T-cell (primary cell): ENCODE measurements around the gene LRATD1. TPM values are rescaled to one million over a fixed set of nuclear protein-coding genes. Genes with fewer than 3 reads are reported as not detected.

Experiments used
- ATAC-seq, 4 experiments: fragments of 200-7000 bp in 3 of 4; fragments of 150-1000 bp in 1 of 4; cut with Tn5 transposase; replicated peaks in 1 of 4; 1 replicate in 3 of 4; 2 replicates in 1 of 4; pipeline ENCODE4 v1.10.0; 2021; ENCODE audit warnings: moderate library complexity in 3 of 4, mild to moderate bottlenecking in 2 of 4, moderate number of reproducible peaks in 1 of 4
- CTCF ChIA-PET, 2 donors: fragments of 300-600 bp; sonication (Branson Sonifier 250); formaldehyde crosslinking; loops; one replicate each; lab custom pipeline; 2022; ENCODE audit warnings: antibody characterized with exemption in 2 of 2; lab: Charles Lee
- POLR2A ChIA-PET, 2 donors: fragments of 300-600 bp; sonication (Branson Sonifier 250); formaldehyde crosslinking; loops; one replicate each; lab custom pipeline; 2022; ENCODE audit warnings: antibody characterized with exemption in 2 of 2; lab: Charles Lee
- DNase-seq, 35 experiments: peaks; one replicate each; pipeline versions ENCODE4 v3.0.0 to v3.0.0-alpha.2; 2013 to 2023
- H3K27ac ChIP-seq: one replicate; pipeline ENCODE4 v1.5.1; 2013; ENCODE audit warnings: low read length
- H3K27me3 ChIP-seq, 2 experiments: replicated peaks in 1 of 2; 1 replicate in 1 of 2; 2 replicates in 1 of 2; pipeline versions ENCODE4 v1.6.1 to v1.7.0; 2013; ENCODE audit warnings: low read length in 1 of 2, mixed read lengths in 1 of 2; ENCODE audit not compliant: control insufficient read depth in 2 of 2, insufficient read depth in 2 of 2; ENCODE audit errors: extremely low read depth in 1 of 2
- H3K36me3 ChIP-seq, 2 donors: 1 replicate in 1 of 2; 2 replicates in 1 of 2; pipeline versions ENCODE4 v1.6.1 to v1.7.0; 2013; ENCODE audit warnings: low read length in 1 of 2; ENCODE audit not compliant: control insufficient read depth in 2 of 2, insufficient read depth in 1 of 2; ENCODE audit errors: extremely low read depth in 1 of 2
- H3K4me1 ChIP-seq, 2 experiments: 1 replicate in 1 of 2; 2 replicates in 1 of 2; pipeline versions ENCODE4 v1.6.1 to v1.7.0; 2013; ENCODE audit warnings: low read length in 2 of 2, mixed read lengths in 1 of 2; ENCODE audit not compliant: insufficient read depth in 2 of 2, control insufficient read depth in 1 of 2; ENCODE audit errors: extremely low read depth in 1 of 2
- H3K4me3 ChIP-seq, 2 donors: 1 replicate in 1 of 2; 2 replicates in 1 of 2; pipeline versions ENCODE4 v1.5.1 to v1.7.0; 2013; ENCODE audit warnings: mild to moderate bottlenecking in 2 of 2, low read length in 1 of 2, moderate library complexity in 1 of 2; ENCODE audit not compliant: control insufficient read depth in 1 of 2; ENCODE audit errors: extremely low read depth in 1 of 2
- H3K9me3 ChIP-seq: 2 replicates; pipeline ENCODE4 v1.7.0; 2013
- H3K27ac Mint-ChIP-seq, 2 donors: one replicate each; pipeline ENCODE4 v1.8.0; 2020 to 2021; ENCODE audit warnings: mild to moderate bottlenecking in 2 of 2, mixed read lengths in 2 of 2
- H3K27me3 Mint-ChIP-seq, 2 donors: one replicate each; pipeline ENCODE4 v1.8.0; 2021 to 2022; ENCODE audit warnings: mixed read lengths in 2 of 2
- H3K36me3 Mint-ChIP-seq: one replicate; pipeline ENCODE4 v1.8.0; 2021; ENCODE audit warnings: mixed read lengths
- H3K4me1 Mint-ChIP-seq, 3 donors: one replicate each; pipeline ENCODE4 v1.8.0; 2020 to 2022; ENCODE audit warnings: mixed read lengths in 3 of 3, mild to moderate bottlenecking in 1 of 3
- H3K4me3 Mint-ChIP-seq, 3 donors: one replicate each; pipeline ENCODE4 v1.8.0; 2020 to 2022; ENCODE audit warnings: mild to moderate bottlenecking in 3 of 3, mixed read lengths in 3 of 3, moderate library complexity in 3 of 3
- H3K9me3 Mint-ChIP-seq, 3 donors: one replicate each; pipeline ENCODE4 v1.8.0; 2020 to 2022; ENCODE audit warnings: mixed read lengths in 3 of 3
- WGBS: methylation state at CpG from one replicate; pipeline ENCODE4 v1.1.5; 2013; ENCODE audit warnings: missing lambda C conversion rate; ENCODE audit not compliant: insufficient coverage; 5-methylcytosine and 5-hydroxymethylcytosine counted together
- total RNA-seq, 35 experiments: library from RNA in 6 of 35; stranded (reverse) in 6 of 35; fragments of 120-200 nt in 1 of 35; gene quantifications; one replicate each; pipeline versions ENCODE4 v1.2.1 to v1.2.4 and lab custom pipeline; 2013 to 2026

LRATD1 gene
- total RNA-seq, 5 donors from 2014 or later (not counting 1 experiment from before 2014, with no cell fraction given), result 0.06 to 0.19 TPM; not detected in 3

- Mint-ChIP-seq H3K4me1 (no peaks in the 10 kb centered on the region), H3K27ac (no peak overlapping the region), H3K4me3 (no peak overlapping the region), H3K36me3 (no peaks in the 10 kb centered on the region), H3K27me3 (no peaks in the 10 kb centered on the region), H3K9me3 (peaks cover 0 to 4% (median 4%) of the 10 kb centered on the region in 3 donors)
- Histone ChIP-seq H3K27ac (no peak overlapping the region), H3K9me3 (no peaks in the 10 kb centered on the region), H3K4me1 (no peaks in the 10 kb centered on the region), H3K4me3 (no peak overlapping the region), H3K27me3 (no peaks in the 10 kb centered on the region), H3K36me3 (no peaks in the 10 kb centered on the region)
- DNase-seq (no peak), ATAC-seq (no peak)
- ChIA-PET POLR2A (no interaction called here), CTCF (no interaction called here)
- WGBS, result 17% methylated on average over 1 of the region's 2 CpGs
These were observed 28.8 kb upstream of the LRATD1 start for GRCh38 chr2:14603676-14604075.

- Histone ChIP-seq H3K4me3 (no peak overlapping the region), H3K4me1 (no peaks in the 10 kb centered on the region), H3K27me3 (no peaks in the 10 kb centered on the region), H3K9me3 (no peaks in the 10 kb centered on the region), H3K36me3 (no peaks in the 10 kb centered on the region), H3K27ac (no peak overlapping the region)
- no peaks in the 10 kb centered on the region for H3K27me3 Mint-ChIP-seq
- no peak overlapping the region for H3K4me3 Mint-ChIP-seq
- H3K4me1 Mint-ChIP-seq, result no peaks in the 10 kb centered on the region
- ATAC-seq, result no peak
- peaks cover 0 to 2% (median 0%) of the 10 kb centered on the region in 3 donors for H3K9me3 Mint-ChIP-seq
- no peaks in the 10 kb centered on the region for H3K36me3 Mint-ChIP-seq
- 60% methylated on average over 2 of the region's 2 CpGs for WGBS
- ChIA-PET CTCF (interaction anchor here in 1 of 2 donors (0.7 kb wide), 1 partner anchor 115 kb away, joined by 5 read pairs; no protein-coding TSS in a partner anchor), POLR2A (no interaction called here)
- no peak for DNase-seq
- H3K27ac Mint-ChIP-seq, result no peak overlapping the region
These were observed 24.3 kb upstream of the LRATD1 start for GRCh38 chr2:14608245-14608644.

- no peaks in the 10 kb centered on the region for H3K4me1 ChIP-seq
- no peaks in the 10 kb centered on the region for H3K36me3 Mint-ChIP-seq
- no peaks in the 10 kb centered on the region for H3K4me1 Mint-ChIP-seq
- no peaks in the 10 kb centered on the region for H3K9me3 ChIP-seq
- peaks cover 0 to 2% (median 0%) of the 10 kb centered on the region in 3 donors for H3K9me3 Mint-ChIP-seq
- no peak for ATAC-seq
- H3K27ac ChIP-seq, result no peak overlapping the region
- H3K27me3 Mint-ChIP-seq, result peaks cover 0 to 8% of the 10 kb centered on the region in 2 donors
- H3K4me3 Mint-ChIP-seq, result no peak overlapping the region
- no peak for DNase-seq
- H3K27me3 ChIP-seq, result peaks cover 0 to 2% of the 10 kb centered on the region in 2 experiments
- ChIA-PET POLR2A (no interaction called here), CTCF (no interaction called here)
- H3K36me3 ChIP-seq, result no peaks in the 10 kb centered on the region
- no peak overlapping the region for H3K27ac Mint-ChIP-seq
- no peak overlapping the region for H3K4me3 ChIP-seq
These were observed 18.5 kb upstream of the LRATD1 start for GRCh38 chr2:14614017-14614416.

- Mint-ChIP-seq H3K9me3 (peaks cover 0 to 3% (median 0%) of the 10 kb centered on the region in 3 donors), H3K4me3 (no peak overlapping the region), H3K27ac (no peak overlapping the region), H3K27me3 (peaks cover 3 to 12% of the 10 kb centered on the region in 2 donors), H3K36me3 (no peaks in the 10 kb centered on the region), H3K4me1 (no peaks in the 10 kb centered on the region)
- ATAC-seq, result no peak
- ChIA-PET CTCF (no interaction called here), POLR2A (interaction anchor here in 1 of 2 donors (0.6 kb wide), 1 partner anchor 93 kb away, joined by 3 read pairs; no protein-coding TSS in a partner anchor)
- Histone ChIP-seq H3K4me1 (no peaks in the 10 kb centered on the region), H3K27ac (no peak overlapping the region), H3K27me3 (peaks cover 0 to 2% of the 10 kb centered on the region in 2 experiments), H3K4me3 (no peak overlapping the region), H3K9me3 (no peaks in the 10 kb centered on the region), H3K36me3 (no peaks in the 10 kb centered on the region)
- no peak for DNase-seq
These were observed 17.4 kb upstream of the LRATD1 start for GRCh38 chr2:14615121-14615520.

- WGBS, result 87% methylated on average over 7 of the region's 9 CpGs
- no peak for ATAC-seq
- no peak for DNase-seq
- ChIA-PET CTCF (no interaction called here), POLR2A (no interaction called here)
- Mint-ChIP-seq H3K9me3 (peaks cover 0 to 3% (median 0%) of the 10 kb centered on the region in 3 donors), H3K36me3 (no peaks in the 10 kb centered on the region), H3K4me1 (no peaks in the 10 kb centered on the region), H3K27ac (no peak overlapping the region), H3K27me3 (peaks cover 3 to 12% of the 10 kb centered on the region in 2 donors), H3K4me3 (no peak overlapping the region)
- Histone ChIP-seq H3K27me3 (peaks cover 0 to 2% of the 10 kb centered on the region in 2 experiments), H3K27ac (no peak overlapping the region), H3K4me3 (no peak overlapping the region), H3K36me3 (no peaks in the 10 kb centered on the region), H3K4me1 (no peaks in the 10 kb centered on the region), H3K9me3 (no peaks in the 10 kb centered on the region)
These were observed 16.8 kb upstream of the LRATD1 start for GRCh38 chr2:14615760-14616159.

- ATAC-seq (no peak), DNase-seq (no peak)
- no peaks in the 10 kb centered on the region for H3K4me1 Mint-ChIP-seq
- peaks cover 0 to 3% (median 0%) of the 10 kb centered on the region in 3 donors for H3K9me3 Mint-ChIP-seq
- Histone ChIP-seq H3K9me3 (no peaks in the 10 kb centered on the region), H3K27me3 (peaks cover 0 to 2% of the 10 kb centered on the region in 2 experiments), H3K4me3 (no peak overlapping the region), H3K4me1 (no peaks in the 10 kb centered on the region), H3K36me3 (no peaks in the 10 kb centered on the region), H3K27ac (no peak overlapping the region)
- peaks cover 3 to 12% of the 10 kb centered on the region in 2 donors for H3K27me3 Mint-ChIP-seq
- H3K27ac Mint-ChIP-seq, result no peak overlapping the region
- WGBS, result no CpG with 5 or more reads among the region's 4 CpGs
- no peaks in the 10 kb centered on the region for H3K36me3 Mint-ChIP-seq
- CTCF ChIA-PET, result no interaction called here
- no peak overlapping the region for H3K4me3 Mint-ChIP-seq
- POLR2A ChIA-PET, result no interaction called here
These were observed 16.2 kb upstream of the LRATD1 start for GRCh38 chr2:14616342-14616741.

- Mint-ChIP-seq H3K27ac (no peak overlapping the region), H3K4me3 (no peak overlapping the region), H3K4me1 (no peaks in the 10 kb centered on the region), H3K36me3 (no peaks in the 10 kb centered on the region), H3K9me3 (peaks cover 0 to 3% (median 0%) of the 10 kb centered on the region in 3 donors), H3K27me3 (peaks cover 3 to 12% of the 10 kb centered on the region in 2 donors)
- peaks cover 0 to 2% of the 10 kb centered on the region in 2 experiments for H3K27me3 ChIP-seq
- H3K27ac ChIP-seq, result no peak overlapping the region
- ATAC-seq (no peak), DNase-seq (no peak)
- WGBS, result 100% methylated on average over 1 of the region's 6 CpGs
- no peaks in the 10 kb centered on the region for H3K36me3 ChIP-seq
- ChIA-PET CTCF (no interaction called here), POLR2A (no interaction called here)
- H3K4me3 ChIP-seq, result no peak overlapping the region
- H3K4me1 ChIP-seq, result no peaks in the 10 kb centered on the region
- no peaks in the 10 kb centered on the region for H3K9me3 ChIP-seq
These were observed 15.6 kb upstream of the LRATD1 start for GRCh38 chr2:14616950-14617349.
